ENCODE measurements around the gene GRID1. TPM values are rescaled to one million over a fixed set of nuclear protein-coding genes. Genes with fewer than 3 reads are reported as not detected.

GRID1 gene
- total RNA-seq, 1 experiment from 2014 or later: 0.37 TPM

GRCh38 chr10:86222687-86223086 lies 143.9 kb downstream of the GRID1 start (continued):
- TF ChIP-seq PREB (CRISPR knock-in tag; IDR thresholded peaks at IDR 0.05; ENCODE audit: borderline replicate concordance) (no peak), MXD4 (CRISPR knock-in tag; IDR thresholded peaks at IDR 0.05; ENCODE audit: borderline replicate concordance) (no peak), TCF7 (CRISPR knock-in tag; IDR thresholded peaks at IDR 0.05; ENCODE audit: low read depth) (no peak), EMX1 (CRISPR knock-in tag; IDR thresholded peaks at IDR 0.05) (no peak), AR (CRISPR knock-in tag; IDR thresholded peaks at IDR 0.05) (no peak)

GRCh38 chr10:86222336-86222650 lies 144.3 kb downstream of the GRID1 start:
- H3K9me3 Mint-ChIP-seq: no peaks in the 10 kb centered on the region
- no peak for TF ChIP-seq ZNF512 (CRISPR knock-in tag; IDR thresholded peaks at IDR 0.05; ENCODE audit: borderline replicate concordance)
- no peak for TF ChIP-seq MYBL2 (CRISPR knock-in tag; IDR thresholded peaks at IDR 0.05)
- no peak for TF ChIP-seq IRF1 (CRISPR knock-in tag; IDR thresholded peaks at IDR 0.05)
- TF ChIP-seq SOX15 (CRISPR knock-in tag; IDR thresholded peaks at IDR 0.05): no peak
- TF ChIP-seq ZNF671 (CRISPR knock-in tag; IDR thresholded peaks at IDR 0.05): no peak
- no peak for TF ChIP-seq ZNF281 (CRISPR knock-in tag; IDR thresholded peaks at IDR 0.05)
- no peak for TF ChIP-seq AR (CRISPR knock-in tag; IDR thresholded peaks at IDR 0.05)
- TF ChIP-seq NFATC4 (CRISPR knock-in tag; IDR thresholded peaks at IDR 0.05): no peak
- no peak for TF ChIP-seq OVOL2 (CRISPR knock-in tag; IDR thresholded peaks at IDR 0.05; ENCODE audit: borderline replicate concordance)
- no peak for TF ChIP-seq RORB (CRISPR knock-in tag; IDR thresholded peaks at IDR 0.05)
- TF ChIP-seq TEAD4 (CRISPR knock-in tag; IDR thresholded peaks at IDR 0.05): no peak
- TF ChIP-seq AFF4 (CRISPR knock-in tag; IDR thresholded peaks at IDR 0.05; ENCODE audit: borderline replicate concordance): no peak
- H3K4me3 Mint-ChIP-seq: no peak overlapping the region
- H3K27ac Mint-ChIP-seq: no peak overlapping the region
- no peak for DNase-seq (ENCODE audit: low spot score)
- no peaks in the 10 kb centered on the region for H3K36me3 Mint-ChIP-seq
- H3K27me3 Mint-ChIP-seq (ENCODE audit: low read depth): no peaks in the 10 kb centered on the region; the same call in 1 of the 2 replicates
- no peak for ATAC-seq
- CTCF ChIA-PET: no interaction called here
- peaks cover 15% of the 10 kb centered on the region for H3K4me1 Mint-ChIP-seq
- POLR2A ChIA-PET: no interaction called here

All from WTC11 (cell line).